Lower leg skin (tissue), 4 donors: ENCODE data around the gene ETHE1. TPM values are rescaled to one million over a fixed set of nuclear protein-coding genes. Genes with fewer than 3 reads are reported as not detected.

Experiments
- DNase-seq, 2 donors: peaks; one replicate each; pipeline ENCODE4 v3.0.0-alpha.2; 2019; ENCODE audit warnings: low spot score in 2 of 2
- H3K4me3 ChIP-seq: fragments of 200-600 bp; sonication (generic); 2 replicates; pipeline ENCODE4 v1.5.1; 2017; ENCODE audit warnings: mild to moderate bottlenecking, low read depth; ENCODE audit not compliant: poor library complexity, severe bottlenecking
- CTCF ChIP-seq, 3 donors: fragments of 450-650 bp; IDR thresholded peaks; one replicate each; pipeline ENCODE4 v1.5.1; 2016; ENCODE audit warnings: antibody characterized with exemption in 3 of 3, mild to moderate bottlenecking in 3 of 3, moderate library complexity in 2 of 3
- POLR2A ChIP-seq, 2 donors: fragments of 450-650 bp; IDR thresholded peaks; one replicate each; pipeline ENCODE4 v1.6.1; 2016 to 2017; ENCODE audit warnings: antibody characterized with exemption in 2 of 2, mild to moderate bottlenecking in 1 of 2, moderate library complexity in 1 of 2
- WGBS, 2 donors: methylation state at CpG; one replicate each; pipeline ENCODE4 v1.1.5; 2018; 5-methylcytosine and 5-hydroxymethylcytosine counted together
- intact Hi-C: fragments of 100-400 bp; cut with DNase I; formaldehyde crosslinking; loops from one replicate; pipeline ENCODE4 v1.15.0; 2023; ENCODE audit warnings: low total_unique reads
- total RNA-seq, 4 donors: library from RNA; depleted of rRNA; stranded (reverse); fragments of >200 nt; gene quantifications; one replicate each; pipeline ENCODE4 v1.1.0, GENCODE V29; 2016

Gene ETHE1
- 10 to 100 TPM; 63.4 to 79.3 (median 72.8) TPM for total RNA-seq

- peak within 1 kb of the TSS; percentile 67 for H3K4me3 ChIP-seq
- intact Hi-C loops, result no loop called here
- WGBS, 2 donors, result 2 to 4% methylated on average over 40 to 47 of the region's 54 CpGs
- no peak for TF ChIP-seq CTCF (IDR thresholded peaks at IDR 0.05)
- TF ChIP-seq POLR2A (IDR thresholded peaks at IDR 0.05), result no peak
- peak; percentile 64 to 97 for DNase-seq
These were observed at the start of gene ETHE1 for GRCh38 chr19:43526884-43527859. Gene ETHE1, minus strand, starts transcription at chr19:43527201. Its CDS starts 24 bp downstream, at chr19:43527177.

- 49 to 50% methylated on average over 37 of the region's 37 CpGs for WGBS, 2 donors
- TF ChIP-seq CTCF (IDR thresholded peaks at IDR 0.05) (no peak), POLR2A (IDR thresholded peaks at IDR 0.05) (no peak)
- intact Hi-C loops, result no loop called here
- DNase-seq, result no peak
- no peak overlapping the region for H3K4me3 ChIP-seq
These were observed 49.2 kb upstream of the ETHE1 start for GRCh38 chr19:43575955-43576878.

- peak within 1 kb of the TSS; percentile 65 for H3K4me3 ChIP-seq
- DNase-seq, result peak; percentile 97 to 99
- intact Hi-C loops, result no loop called here
- TF ChIP-seq CTCF (IDR thresholded peaks at IDR 0.05) (no peak), POLR2A (IDR thresholded peaks at IDR 0.05) (no peak)
- WGBS, 2 donors, result 0 to 1% methylated on average over 46 to 50 of the region's 51 CpGs
These were observed 48.4 kb upstream of the ETHE1 start, which contains the start of the genes PINLYP and XRCC1 for GRCh38 chr19:43575156-43575950. Gene PINLYP, plus strand, starts transcription at chr19:43575801. Its CDS starts 1,391 bp downstream, at chr19:43577192. Gene XRCC1, minus strand, starts transcription at chr19:43575527. Its CDS starts 69 bp downstream, at chr19:43575458.

GRCh38 chr19:43574424-43575155, 47.6 kb upstream of the ETHE1 start:
- TF ChIP-seq POLR2A (IDR thresholded peaks at IDR 0.05) (no peak), CTCF (IDR thresholded peaks at IDR 0.05) (no peak)
- intact Hi-C loops, result no loop called here
- DNase-seq, result no peak
- peak overlapping the region; percentile 65 for H3K4me3 ChIP-seq
- WGBS, 2 donors, result 26 to 29% methylated on average over 12 of the region's 12 CpGs
